LNCaP clone FGC (cell line): ENCODE measurements around the gene CNEP1R1.

Experiments used
- DNase-seq: peaks from one replicate; pipeline ENCODE4 v3.0.0-alpha.2; 2011; ENCODE audit warnings: low read depth
- H3K4me3 ChIP-seq: 2 replicates; pipeline ENCODE4 v1.5.1; 2011; ENCODE audit warnings: mild to moderate bottlenecking, low read depth, low read length, control low read depth
- CTCF ChIP-seq: IDR thresholded peaks from 2 replicates; pipeline ENCODE4 v1.5.1; 2012; ENCODE audit warnings: mild to moderate bottlenecking; ENCODE audit not compliant: control insufficient read depth, insufficient read depth; ENCODE audit errors: extremely low read depth

CNEP1R1 gene

DNA sequence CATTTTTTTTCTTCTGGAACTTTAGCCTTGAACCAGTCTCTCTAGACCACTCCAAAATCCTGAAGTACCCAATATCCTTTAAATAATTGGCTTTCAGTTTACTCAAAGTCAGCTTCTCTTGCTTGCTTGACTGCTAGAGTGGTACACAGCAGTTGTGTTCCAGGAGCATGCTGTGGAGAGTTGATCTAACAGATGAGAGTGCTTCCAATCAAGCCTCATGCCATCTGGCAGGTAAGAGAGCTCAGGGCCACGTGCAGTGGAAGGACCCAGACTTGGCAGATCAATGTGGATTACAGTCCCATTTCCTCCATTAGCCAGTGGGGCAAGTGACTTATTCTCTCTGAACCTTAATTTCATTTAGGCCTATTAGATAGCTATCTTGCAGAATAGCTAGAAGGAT, 15.7 kb downstream of the CNEP1R1 start:
- TF ChIP-seq CTCF = no peak

DNA sequence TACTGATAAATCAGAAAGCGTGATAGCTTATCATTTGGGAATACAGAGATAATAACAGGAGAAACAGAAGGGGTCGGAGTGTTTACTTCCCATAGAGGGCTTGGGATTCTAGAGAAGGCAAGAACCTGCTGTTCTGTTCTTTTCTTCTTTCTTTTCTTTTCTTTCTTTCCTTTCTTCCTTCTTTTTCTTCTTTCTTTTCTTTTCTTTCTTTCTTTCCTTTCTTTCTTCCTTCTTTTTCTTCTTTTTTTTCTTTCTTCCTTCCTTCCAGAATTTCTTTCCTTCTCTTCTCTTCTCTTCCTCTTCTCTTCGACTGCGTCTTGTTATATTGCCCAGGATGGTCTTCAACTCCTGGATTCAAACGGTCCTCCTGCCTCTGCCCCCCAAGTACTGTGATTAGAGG, 18.3 kb downstream of the CNEP1R1 start:
- no peak overlapping the region for H3K4me3 ChIP-seq
- no peak for DNase-seq
- no peak for TF ChIP-seq CTCF

More for the DNA sequence above, 15.7 kb downstream of the CNEP1R1 start:
- no peak overlapping the region for H3K4me3 ChIP-seq
- no peak for DNase-seq

DNA sequence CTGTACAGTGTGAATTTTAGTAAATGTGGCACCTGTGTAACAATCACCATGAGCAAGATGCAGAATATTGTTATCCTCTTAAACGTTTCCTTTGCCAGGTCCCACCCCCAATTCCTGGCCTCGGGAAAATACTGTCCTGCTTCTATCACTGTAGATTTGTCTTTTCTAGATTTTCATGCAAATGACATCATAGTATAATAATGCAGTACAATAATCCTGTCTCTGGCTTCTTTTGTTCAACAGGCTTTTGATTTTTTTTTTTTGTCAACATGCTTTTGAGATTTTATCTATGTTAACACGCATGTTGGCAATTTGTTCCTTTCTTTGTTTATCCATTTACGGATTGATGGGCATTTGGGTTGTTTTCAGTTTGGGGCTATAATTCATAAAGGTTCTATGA, 20.4 kb downstream of the CNEP1R1 start:
- no peak for DNase-seq
- no peak overlapping the region for H3K4me3 ChIP-seq
- TF ChIP-seq CTCF = no peak

GRCh38 chr16:50046853-50047252, 21.8 kb downstream of the CNEP1R1 start:
- TF ChIP-seq CTCF = no peak
- H3K4me3 ChIP-seq = no peak overlapping the region
- no peak for DNase-seq

DNA sequence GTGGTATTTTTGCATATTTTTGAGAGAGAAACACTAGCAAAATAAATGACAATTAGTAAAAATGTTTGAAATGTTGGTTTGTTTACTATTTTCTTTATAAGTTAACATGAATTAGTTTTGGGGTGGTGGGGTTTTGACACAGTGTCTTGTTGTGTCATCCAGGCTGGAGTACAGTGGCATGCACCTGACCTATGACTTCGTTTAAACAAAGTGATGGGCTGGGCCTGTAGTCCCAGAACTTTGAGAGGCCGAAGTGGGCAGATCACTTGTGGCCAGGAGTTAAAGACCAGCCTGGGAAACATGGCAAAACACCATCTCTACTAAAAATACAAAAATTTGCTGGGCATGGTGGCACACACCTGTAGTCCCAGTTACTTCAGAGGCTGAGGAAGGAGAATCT, 22.8 kb downstream of the CNEP1R1 start:
- DNase-seq = no peak
- no peak overlapping the region for H3K4me3 ChIP-seq
- no peak for TF ChIP-seq CTCF

- H3K4me3 ChIP-seq = no peak overlapping the region
- TF ChIP-seq CTCF = no peak
- no peak for DNase-seq
These were observed 25.8 kb downstream of the CNEP1R1 start for GRCh38 chr16:50050802-50051201.

DNA sequence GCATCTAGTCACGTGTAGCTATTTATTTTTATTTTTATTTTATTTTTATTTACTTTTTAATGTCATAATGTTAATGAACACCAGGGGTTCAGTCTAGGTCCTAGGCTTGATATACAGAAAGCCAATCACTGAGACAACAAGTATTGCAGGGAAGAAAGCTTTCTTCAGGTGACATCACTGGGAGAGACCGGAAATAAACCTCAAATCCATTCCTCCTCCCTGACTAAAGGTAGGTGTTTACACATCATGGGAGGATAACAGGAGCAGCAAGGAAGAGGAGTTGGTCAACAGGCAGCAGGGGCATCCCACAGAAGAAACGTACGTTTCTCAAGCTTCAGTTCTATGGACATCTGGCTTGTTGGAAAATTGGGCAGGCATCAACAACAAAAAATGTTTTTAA, 31.2 kb downstream of the CNEP1R1 start:
- no peak for DNase-seq
- no peak for TF ChIP-seq CTCF
- H3K4me3 ChIP-seq = no peak overlapping the region
